DOHH2 (cell line): Measurements from ENCODE around the gene TUBB4B.

ENCODE experiments used
- H3F3A ChIP-seq: fragments of 200-600 bp; sonication (generic), shearing (Covaris generic); 2 replicates; pipeline ENCODE4 v1.6.0; 2016; ENCODE audit warnings: antibody characterized with exemption, mild to moderate bottlenecking; ENCODE audit not compliant: control insufficient read depth, insufficient read depth
- H3K27ac ChIP-seq: fragments of 200-600 bp; sonication (generic); 2 replicates; pipeline ENCODE4 v1.5.1; 2014; ENCODE audit warnings: low read depth, mild to moderate bottlenecking, low read length, moderate library complexity
- H3K27me3 ChIP-seq: fragments of 200-600 bp; sonication (generic); 2 replicates; pipeline ENCODE4 v1.6.1; 2014; ENCODE audit warnings: mild to moderate bottlenecking, low read length, mixed read lengths; ENCODE audit not compliant: control insufficient read depth
- H3K36me3 ChIP-seq: fragments of 200-600 bp; sonication (generic); 2 replicates; pipeline ENCODE4 v1.6.1; 2014; ENCODE audit warnings: mild to moderate bottlenecking, low read length, moderate library complexity, mixed read lengths; ENCODE audit not compliant: control insufficient read depth
- H3K4me1 ChIP-seq: fragments of 200-600 bp; sonication (generic); 2 replicates; pipeline ENCODE4 v1.6.1; 2014; ENCODE audit warnings: mild to moderate bottlenecking, low read length, mixed read lengths; ENCODE audit not compliant: control insufficient read depth
- H3K4me2 ChIP-seq: fragments of 200-600 bp; sonication (generic); 2 replicates; pipeline ENCODE4 v1.6.0; 2014; ENCODE audit warnings: mild to moderate bottlenecking, low read length, moderate library complexity
- H3K4me3 ChIP-seq: fragments of 200-600 bp; sonication (generic); 2 replicates; pipeline ENCODE4 v1.5.1; 2014; ENCODE audit warnings: mild to moderate bottlenecking, low read length, mixed read lengths
- H3K79me2 ChIP-seq: fragments of 200-600 bp; sonication (generic); 2 replicates; pipeline ENCODE4 v1.6.1; 2014; ENCODE audit warnings: mild to moderate bottlenecking, low read length, mixed read lengths; ENCODE audit not compliant: control insufficient read depth
- H3K9me2 ChIP-seq: fragments of 200-600 bp; sonication (generic); replicated peaks from 2 replicates; pipeline ENCODE4 v1.6.1; 2014; ENCODE audit warnings: mild to moderate bottlenecking, low read length, mixed read lengths; ENCODE audit not compliant: control insufficient read depth
- H3K9me3 ChIP-seq: fragments of 200-600 bp; sonication (generic); 2 replicates; pipeline ENCODE4 v1.6.1; 2014; ENCODE audit warnings: antibody characterized with exemption, low read length, mixed read lengths; ENCODE audit not compliant: control insufficient read depth, insufficient read depth
- H4K20me1 ChIP-seq: fragments of 200-600 bp; sonication (generic); 2 replicates; pipeline ENCODE4 v1.6.0; 2014; ENCODE audit warnings: low read depth, mild to moderate bottlenecking, antibody characterized with exemption, low read length, moderate library complexity; ENCODE audit not compliant: control insufficient read depth, insufficient read depth
- EZH2phosphoT487 ChIP-seq: fragments of 200-600 bp; sonication (generic); IDR thresholded peaks from 2 replicates; pipeline ENCODE4 v1.6.1; 2017; ENCODE audit warnings: borderline replicate concordance, mild to moderate bottlenecking, antibody characterized with exemption, low read length, moderate library complexity, mixed read lengths
- TF ChIP-seq, protein P1 (sequence below): fragments of 200-600 bp; sonication (generic); IDR thresholded peaks from one replicate; pipeline ENCODE4 v1.5.1; 2014; ENCODE audit warnings: antibody characterized with exemption, mild to moderate bottlenecking, low read depth, low read length; ENCODE audit not compliant: poor library complexity, severe bottlenecking

Gene TUBB4B

DNA sequence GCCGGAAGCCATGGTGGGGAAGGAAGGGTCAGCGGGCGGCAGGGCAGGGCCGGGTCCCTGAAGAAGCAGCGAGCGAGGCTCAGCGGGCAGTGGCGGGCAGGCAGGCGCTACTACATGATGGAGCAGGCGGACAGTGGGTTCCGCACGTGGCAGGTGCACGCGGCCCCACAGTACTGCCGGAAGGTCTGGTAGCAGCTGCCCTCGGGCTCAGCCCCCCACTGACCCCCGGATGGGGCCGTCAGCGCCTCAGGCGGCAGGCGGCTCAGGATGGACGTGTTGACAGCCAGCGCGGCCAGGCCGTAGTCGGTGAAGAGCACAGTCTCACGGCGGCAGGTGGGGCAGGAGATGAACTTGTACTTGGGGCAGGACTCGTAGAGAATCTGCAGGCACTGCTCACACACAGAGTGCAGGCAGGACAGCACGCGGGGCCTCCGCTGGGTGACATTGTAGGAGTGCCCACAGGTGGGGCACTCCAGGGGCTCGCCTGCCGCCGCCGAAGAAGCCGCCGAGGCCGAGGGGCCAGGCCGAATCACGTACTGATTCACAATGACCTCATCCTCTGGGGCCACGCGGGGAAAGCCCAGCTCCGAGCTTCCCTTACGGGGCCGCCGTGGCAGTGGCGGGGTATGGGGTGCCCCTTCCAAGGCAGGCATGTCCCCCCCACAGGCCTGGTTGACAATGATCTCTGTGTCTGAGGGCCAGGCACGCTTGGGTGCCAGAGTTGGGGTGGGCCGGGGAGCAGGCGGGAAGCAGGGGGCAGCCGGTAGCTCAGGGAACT lies 20.6 kb upstream of the TUBB4B start:
- H3K4me3 ChIP-seq: no peak overlapping the region
- H3K4me1 ChIP-seq: peaks cover 27% of the 10 kb centered on the region
- no peaks in the 10 kb centered on the region for H3K9me3 ChIP-seq
- H3K9me2 ChIP-seq: no peaks in the 10 kb centered on the region
- no peak overlapping the region for H3K27ac ChIP-seq
- H3K27me3 ChIP-seq: no peaks in the 10 kb centered on the region
- peaks cover 5% of the 10 kb centered on the region for H3K79me2 ChIP-seq
- peaks cover 16% of the 10 kb centered on the region for H3K36me3 ChIP-seq
- no peaks in the 10 kb centered on the region for H4K20me1 ChIP-seq
- H3F3A ChIP-seq: peaks cover 6% of the 10 kb centered on the region
- H3K4me2 ChIP-seq: no peak overlapping the region
- no peak for TF ChIP-seq EZH2phosphoT487
- TF ChIP-seq, protein P1, sequence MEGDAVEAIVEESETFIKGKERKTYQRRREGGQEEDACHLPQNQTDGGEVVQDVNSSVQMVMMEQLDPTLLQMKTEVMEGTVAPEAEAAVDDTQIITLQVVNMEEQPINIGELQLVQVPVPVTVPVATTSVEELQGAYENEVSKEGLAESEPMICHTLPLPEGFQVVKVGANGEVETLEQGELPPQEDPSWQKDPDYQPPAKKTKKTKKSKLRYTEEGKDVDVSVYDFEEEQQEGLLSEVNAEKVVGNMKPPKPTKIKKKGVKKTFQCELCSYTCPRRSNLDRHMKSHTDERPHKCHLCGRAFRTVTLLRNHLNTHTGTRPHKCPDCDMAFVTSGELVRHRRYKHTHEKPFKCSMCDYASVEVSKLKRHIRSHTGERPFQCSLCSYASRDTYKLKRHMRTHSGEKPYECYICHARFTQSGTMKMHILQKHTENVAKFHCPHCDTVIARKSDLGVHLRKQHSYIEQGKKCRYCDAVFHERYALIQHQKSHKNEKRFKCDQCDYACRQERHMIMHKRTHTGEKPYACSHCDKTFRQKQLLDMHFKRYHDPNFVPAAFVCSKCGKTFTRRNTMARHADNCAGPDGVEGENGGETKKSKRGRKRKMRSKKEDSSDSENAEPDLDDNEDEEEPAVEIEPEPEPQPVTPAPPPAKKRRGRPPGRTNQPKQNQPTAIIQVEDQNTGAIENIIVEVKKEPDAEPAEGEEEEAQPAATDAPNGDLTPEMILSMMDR: no peak

DNA sequence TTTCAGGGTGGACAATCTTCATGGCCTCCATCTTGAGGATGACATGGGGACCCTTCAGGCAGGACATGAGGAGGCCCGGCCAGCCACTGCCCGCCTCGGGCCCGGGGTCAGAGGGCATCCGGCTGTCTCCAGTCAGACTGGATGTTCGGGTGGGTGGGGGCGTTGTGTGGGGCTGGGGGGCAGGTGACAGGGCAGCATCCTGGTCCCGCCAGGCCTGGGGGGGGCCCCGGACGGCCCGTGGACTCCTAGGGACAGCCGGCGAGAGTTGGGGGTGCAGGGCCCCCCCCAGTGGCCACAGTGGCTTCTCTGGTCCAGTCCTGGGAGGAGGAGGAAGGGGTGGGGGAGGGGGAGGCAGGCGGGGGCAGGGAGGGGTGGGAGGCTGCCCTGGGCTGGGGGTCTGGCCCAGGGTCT lies 20.0 kb upstream of the TUBB4B start:
- Histone ChIP-seq H3K9me2 (no peaks in the 10 kb centered on the region), H3K4me3 (no peak overlapping the region), H3K9me3 (no peaks in the 10 kb centered on the region), H3K79me2 (peaks cover 5% of the 10 kb centered on the region), H3F3A (peaks cover 6% of the 10 kb centered on the region), H3K4me1 (peaks cover 27% of the 10 kb centered on the region), H4K20me1 (no peaks in the 10 kb centered on the region), H3K4me2 (no peak overlapping the region), H3K27me3 (no peaks in the 10 kb centered on the region), H3K27ac (no peak overlapping the region), H3K36me3 (peaks cover 11% of the 10 kb centered on the region)
- TF ChIP-seq EZH2phosphoT487: no peak
- TF ChIP-seq, protein P1: no peak

DNA sequence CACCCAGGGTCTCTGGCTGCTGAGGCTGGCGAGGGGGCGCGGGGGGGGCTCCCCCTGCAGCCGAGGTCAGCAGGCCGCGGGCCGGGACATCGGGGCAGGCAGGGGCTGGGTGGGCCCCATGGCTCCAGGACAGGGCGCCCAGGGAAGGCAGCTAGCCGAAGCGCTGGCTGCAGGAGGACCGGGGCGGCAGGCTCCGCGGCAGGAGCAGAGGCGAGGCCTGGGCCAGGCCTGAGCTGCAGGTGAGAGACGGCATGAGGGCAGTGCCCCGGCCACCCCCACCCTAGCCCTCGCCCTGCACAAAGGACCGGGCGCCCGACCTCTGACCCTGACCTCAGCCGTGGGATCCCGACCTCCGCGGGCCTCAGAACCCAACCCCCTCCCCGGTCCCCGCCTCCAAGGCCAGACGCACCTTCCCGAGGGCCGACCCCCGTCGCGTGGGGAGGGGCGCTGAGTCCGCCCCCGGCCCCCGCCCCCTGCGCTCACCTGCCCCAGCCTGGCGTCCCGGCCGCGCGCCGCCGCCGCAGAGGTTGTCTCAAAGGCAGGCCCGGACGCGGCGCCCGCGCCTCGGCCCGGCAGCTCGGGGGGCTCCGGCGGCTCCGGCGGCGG lies 19.5 kb upstream of the TUBB4B start:
- Histone ChIP-seq H3K4me2 (peak overlapping the region; percentile 55), H3K9me3 (no peaks in the 10 kb centered on the region), H3K36me3 (peaks cover 6% of the 10 kb centered on the region), H3K27ac (no peak overlapping the region), H4K20me1 (no peaks in the 10 kb centered on the region), H3K9me2 (no peaks in the 10 kb centered on the region), H3K79me2 (peaks cover 5% of the 10 kb centered on the region), H3K27me3 (no peaks in the 10 kb centered on the region), H3F3A (peaks cover 6% of the 10 kb centered on the region), H3K4me3 (peak overlapping the region; percentile 65), H3K4me1 (peaks cover 27% of the 10 kb centered on the region)
- TF ChIP-seq, protein P1: no peak
- TF ChIP-seq EZH2phosphoT487: no peak
